GM12878 (cell line): ENCODE data around the gene TMPRSS4.

Experiments used
- GABPA ChIP-seq: IDR thresholded peaks from 2 replicates; pipeline ENCODE4 v1.6.1; 2014; ENCODE audit warnings: antibody characterized with exemption, low read depth, mild to moderate bottlenecking, inconsistent platforms
- PAX8 ChIP-seq: fragments of 450-650 bp; IDR thresholded peaks from 2 replicates; pipeline ENCODE4 v1.6.1; 2017; ENCODE audit warnings: mild to moderate bottlenecking, moderate library complexity
- ZBTB40 ChIP-seq: fragments of 450-650 bp; IDR thresholded peaks from 2 replicates; pipeline ENCODE4 v1.6.1; 2016; ENCODE audit warnings: mild to moderate bottlenecking, moderate library complexity, borderline replicate concordance

DNA sequence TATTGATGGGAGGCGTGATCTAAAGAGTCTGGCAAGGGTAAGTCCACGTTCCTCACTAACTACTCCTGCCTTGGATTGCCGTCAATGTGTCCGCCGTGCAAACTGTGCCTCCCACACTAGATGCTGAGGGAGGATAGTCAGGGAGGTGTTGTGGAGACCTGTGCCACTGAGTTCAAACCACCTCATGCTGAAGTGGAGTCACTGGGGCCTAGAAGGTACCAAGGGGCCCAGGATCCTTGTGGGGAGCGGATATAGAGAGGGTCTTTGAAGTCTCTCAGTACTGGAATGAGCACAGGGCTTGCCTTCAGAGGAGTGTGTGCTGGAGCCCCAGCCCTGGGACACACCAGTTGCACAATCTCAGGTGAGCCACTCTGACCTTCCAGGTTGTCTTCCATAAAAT, 27.1 kb upstream of the TMPRSS4 start:
- TF ChIP-seq ZBTB40 (no peak), PAX8 (no peak), GABPA (no peak)
